ENCODE results near the gene PALLD.
"Not testable (repeated sequence)": the region's sequence is repeated elsewhere in the genome, so short reads cannot be mapped to it uniquely, and the experiment has no call there.

Gene PALLD

DNA sequence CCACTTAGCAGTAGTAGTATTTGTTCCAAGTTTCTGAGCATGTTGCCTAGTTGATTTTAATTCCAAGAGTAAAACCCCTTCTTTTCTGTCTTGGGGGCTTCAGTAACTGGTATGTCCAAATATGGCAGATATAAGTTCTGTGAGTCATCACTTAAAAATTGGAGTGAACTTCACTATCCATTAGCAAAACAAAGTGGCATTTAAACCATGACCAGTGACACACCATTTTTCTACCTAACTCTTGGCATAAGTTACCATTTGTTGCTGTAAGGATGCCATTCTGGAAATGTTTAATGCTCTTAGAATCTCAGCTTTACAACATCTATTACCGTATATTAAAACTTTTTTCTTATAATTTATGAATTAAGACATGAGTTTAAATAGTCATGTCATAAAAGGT, 411.2 kb downstream of the PALLD start:
- peak; percentile 64 for DNase-seq (ENCODE audit: low spot score)

DNA sequence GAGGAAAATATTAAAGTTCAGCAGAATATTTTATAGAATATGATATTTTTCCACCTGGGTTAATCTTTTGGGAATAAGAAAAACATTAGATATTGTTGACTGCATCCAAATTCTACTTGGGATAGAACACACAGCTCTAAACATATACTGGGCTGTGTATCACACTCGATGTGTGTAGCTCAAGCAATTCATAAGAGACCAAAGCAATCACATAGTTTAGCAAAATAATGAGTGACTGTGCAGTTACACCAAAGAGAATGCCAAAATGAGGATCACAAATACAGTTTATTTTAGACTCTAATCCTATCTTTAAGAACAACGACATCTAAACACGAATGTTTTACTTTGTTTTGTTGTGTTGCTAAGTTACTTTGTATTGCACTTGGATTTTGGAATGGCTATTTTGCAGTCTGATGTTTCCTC, 412.0 kb downstream of the PALLD start:
- DNase-seq (ENCODE audit: low spot score), result no peak

DNA sequence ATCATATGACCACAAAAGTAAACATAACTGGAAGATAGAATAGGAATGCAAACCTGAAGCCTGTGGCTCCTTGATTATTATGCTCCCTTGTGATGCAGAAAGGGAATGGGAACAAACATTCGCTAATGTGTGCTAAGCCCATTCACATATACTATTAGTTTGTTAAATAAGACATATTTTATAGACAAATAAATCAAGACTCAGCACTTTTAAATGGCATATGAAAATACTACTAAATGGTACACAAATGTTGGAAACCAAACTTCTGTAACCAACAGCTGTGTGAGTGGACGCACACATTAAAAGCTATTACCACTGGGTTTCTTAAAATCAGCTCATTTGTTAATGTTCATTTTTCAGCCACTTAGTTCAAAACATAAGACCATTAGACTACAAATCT, 417.2 kb downstream of the PALLD start:
- no peak for DNase-seq (ENCODE audit: low spot score)

DNA sequence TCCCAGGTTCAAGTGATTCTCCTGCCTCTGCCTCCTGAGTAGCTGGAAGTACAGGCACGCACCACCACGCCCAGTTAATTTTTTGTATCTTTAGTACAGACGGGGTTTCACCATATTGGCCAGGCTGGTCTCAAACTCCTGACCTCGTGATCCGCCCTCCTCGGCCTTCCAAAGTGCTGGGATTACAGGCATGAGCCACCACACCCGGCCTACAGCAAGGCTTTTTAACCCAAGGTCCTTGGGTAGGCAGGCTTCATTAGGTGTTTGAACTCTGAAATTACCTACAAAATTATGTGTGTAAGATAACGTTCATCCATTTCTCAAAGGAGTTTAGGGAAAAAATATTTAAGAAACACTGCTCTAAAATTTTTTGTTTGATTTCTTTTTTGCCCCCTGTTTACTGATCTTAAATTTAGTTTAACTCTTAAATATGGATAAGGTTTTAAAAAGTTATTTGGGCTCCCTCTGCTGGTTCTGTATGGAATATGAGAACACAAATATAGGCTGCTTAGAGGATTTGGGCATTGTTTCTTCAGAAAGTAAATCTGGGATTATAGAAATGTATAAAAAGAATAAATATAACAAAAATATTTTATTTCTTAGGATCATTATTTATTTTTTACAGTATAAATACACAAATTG, 420.4 kb downstream of the PALLD start:
- peak; percentile 75 for DNase-seq (ENCODE audit: low spot score)

DNA sequence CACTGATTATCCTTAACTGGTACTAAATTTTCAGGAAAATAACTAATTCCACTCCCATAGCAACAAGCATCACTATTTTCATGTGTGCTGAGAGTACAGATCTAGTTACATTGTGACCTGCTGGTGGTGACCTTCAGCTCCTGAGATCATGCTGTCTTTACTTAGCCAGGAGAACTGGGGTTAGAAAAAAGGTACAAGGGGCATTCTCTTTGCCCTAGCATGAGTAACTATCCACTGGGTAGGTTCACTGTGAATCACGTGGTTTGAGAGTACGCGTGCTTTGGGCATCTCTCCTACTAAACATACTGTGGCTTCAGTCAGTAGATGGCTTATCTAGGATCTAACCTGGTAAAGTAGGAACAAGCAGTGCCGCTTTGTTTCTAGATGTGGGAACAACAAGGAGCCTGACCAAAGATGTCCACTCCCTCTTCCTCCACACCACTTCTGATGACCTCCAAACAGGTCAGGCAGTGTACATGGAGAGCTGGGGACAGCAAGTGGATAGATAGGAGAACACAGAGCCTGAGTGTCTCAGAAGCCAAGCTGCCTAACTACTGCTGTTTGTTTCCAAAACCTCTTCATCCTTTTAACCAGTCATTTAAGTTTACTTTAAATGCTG, 423.0 kb downstream of the PALLD start:
- no peak for DNase-seq (ENCODE audit: low spot score)

DNA sequence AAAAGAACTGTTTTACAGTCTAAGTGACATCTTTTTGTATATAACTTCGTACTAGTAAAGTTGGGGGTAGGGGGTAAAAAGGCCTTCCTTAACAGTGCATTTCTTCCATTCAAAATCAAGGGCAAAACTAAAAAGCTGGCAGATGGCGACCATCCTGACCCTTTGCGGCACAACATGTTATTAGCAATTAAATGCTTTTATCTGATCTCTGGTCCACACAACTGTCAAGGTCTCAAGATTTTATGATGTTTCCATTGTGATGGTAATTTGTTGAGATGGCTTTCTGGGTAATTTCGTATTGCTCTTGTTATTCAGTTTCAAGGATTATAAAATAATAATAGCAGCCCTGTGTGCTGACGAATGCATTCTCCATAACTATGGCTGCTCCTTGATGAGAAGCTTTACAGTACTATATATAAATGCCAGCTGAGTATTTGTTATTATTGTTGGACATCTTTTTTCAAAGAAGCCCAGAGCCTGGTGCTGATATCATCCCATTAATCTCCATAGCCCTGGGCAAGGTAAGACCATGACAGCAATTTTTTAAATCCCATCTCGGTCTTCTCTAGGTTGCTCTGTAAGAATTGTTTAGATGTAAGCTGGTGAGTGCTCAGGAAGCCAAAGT, 423.7 kb downstream of the PALLD start:
- DNase-seq (ENCODE audit: low spot score), result no peak

DNA sequence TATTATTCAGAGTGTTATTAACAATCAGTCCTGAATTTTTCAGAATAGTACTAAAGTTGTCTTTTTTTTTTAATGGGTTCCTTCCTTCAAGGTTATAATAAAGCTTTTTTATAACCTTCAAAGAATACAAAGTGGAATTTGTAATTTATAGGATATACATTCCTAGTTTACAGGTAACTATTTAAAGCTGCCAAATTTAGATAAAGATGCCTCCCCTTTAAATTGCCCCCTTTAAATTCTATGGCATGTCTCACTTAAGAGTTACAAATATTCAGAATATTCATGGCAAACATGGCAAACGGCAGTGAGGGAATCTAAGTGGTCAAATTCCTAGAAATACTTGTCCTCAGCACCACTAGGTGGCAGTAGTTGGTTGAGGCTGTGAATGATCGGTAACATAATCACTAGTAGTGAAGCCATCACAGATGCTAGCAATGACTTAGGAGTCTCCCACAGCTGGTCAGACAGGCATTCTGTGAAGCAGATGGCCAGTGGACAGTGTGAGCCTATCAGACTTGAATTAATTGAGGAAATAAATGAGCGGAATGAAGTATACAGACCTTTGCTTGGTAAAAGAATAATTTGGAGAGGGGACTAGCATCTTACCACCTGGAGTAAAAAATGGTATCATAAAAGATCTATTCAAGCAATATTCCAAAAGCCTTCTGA, 426.8 kb downstream of the PALLD start:
- DNase-seq (ENCODE audit: low spot score), result peak; percentile 89

DNA sequence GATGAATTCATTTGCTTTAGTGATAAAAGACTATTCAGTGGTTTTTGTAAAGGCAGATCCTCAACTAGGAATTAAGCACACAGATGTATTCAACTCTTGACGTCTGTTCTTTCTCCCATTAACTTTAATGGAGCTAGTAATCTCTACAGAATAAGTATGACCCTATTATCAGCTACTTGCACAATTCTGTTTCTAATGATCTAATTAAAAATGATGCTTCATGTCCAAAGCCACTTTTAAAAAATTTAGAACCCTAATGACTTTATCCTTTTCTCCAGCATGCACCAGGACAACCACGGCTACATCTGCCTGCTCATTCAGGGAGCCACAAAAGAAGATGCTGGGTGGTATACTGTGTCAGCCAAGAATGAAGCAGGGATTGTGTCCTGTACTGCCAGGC, 427.8 kb downstream of the PALLD start:
- no peak for DNase-seq (ENCODE audit: low spot score)

DNA sequence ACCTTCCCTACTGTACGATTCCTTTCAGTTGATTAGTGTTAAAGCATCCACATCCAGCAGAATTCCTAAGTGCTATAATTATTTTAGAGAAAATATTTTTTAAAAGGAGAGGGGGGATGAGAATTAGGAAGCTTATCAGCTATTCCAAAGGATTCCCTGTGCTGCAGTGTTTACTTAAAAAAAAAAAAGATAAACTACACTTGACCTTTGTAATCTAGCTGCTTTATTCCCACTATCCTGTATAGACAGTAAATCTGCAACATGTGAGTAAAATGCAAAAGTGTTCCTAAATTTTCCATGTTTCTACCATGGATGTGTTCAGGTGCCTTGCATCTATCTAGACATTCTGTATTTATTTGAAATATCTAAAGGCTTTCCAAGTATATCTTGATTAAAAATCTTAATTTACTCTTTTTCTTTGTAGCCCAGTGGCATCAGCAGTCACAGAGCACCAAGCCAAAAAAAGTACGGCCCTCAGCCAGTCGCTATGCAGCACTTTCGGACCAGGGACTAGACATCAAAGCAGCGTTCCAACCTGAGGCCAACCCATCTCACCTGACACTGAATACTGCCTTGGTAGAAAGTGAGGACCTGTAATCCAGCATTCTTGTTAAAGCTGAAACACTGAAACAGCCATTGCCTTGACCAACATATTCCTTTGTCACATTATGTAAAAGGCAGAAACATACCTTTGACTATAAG, 429.1 kb downstream of the PALLD start:
- no peak for DNase-seq (ENCODE audit: low spot score)

DNA sequence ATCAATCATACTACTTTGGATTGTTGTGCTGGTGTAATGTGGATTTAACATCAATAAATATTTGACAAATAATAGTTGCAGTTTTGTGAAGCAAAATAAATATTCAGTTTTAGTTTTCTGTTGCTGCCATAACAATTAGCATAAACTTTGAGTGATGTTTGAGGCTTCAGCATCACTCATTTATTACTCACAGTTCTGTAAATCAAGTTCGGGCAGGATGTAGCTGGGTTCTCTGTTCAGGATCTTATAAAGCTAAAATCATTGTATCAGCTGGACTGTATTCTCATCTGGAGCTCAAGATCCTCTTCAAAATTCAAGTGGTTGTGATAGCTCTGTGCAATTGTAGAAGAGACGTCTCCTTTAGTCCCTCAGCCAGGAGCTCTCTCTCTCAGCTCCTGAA, 431.5 kb downstream of the PALLD start:
- DNase-seq (ENCODE audit: low spot score), result no peak

DNA sequence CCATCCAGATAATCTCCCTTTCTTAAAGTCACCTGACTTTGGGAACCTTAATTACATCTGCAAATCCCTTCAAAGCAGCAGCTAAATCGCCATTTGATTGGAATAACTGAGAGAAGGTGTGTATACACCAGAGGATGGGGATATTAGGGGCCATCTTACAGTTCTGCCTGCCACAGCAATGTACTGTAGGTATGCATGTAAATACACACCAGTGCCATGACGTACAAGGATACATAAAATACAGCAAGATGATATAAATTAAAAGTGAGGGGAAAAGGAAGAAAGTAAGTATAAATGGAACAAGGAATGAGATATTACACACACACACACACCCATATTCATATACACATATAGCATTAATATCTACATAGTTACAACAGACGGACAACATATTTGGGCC, 432.0 kb downstream of the PALLD start:
- DNase-seq (ENCODE audit: low spot score), result no peak

DNA sequence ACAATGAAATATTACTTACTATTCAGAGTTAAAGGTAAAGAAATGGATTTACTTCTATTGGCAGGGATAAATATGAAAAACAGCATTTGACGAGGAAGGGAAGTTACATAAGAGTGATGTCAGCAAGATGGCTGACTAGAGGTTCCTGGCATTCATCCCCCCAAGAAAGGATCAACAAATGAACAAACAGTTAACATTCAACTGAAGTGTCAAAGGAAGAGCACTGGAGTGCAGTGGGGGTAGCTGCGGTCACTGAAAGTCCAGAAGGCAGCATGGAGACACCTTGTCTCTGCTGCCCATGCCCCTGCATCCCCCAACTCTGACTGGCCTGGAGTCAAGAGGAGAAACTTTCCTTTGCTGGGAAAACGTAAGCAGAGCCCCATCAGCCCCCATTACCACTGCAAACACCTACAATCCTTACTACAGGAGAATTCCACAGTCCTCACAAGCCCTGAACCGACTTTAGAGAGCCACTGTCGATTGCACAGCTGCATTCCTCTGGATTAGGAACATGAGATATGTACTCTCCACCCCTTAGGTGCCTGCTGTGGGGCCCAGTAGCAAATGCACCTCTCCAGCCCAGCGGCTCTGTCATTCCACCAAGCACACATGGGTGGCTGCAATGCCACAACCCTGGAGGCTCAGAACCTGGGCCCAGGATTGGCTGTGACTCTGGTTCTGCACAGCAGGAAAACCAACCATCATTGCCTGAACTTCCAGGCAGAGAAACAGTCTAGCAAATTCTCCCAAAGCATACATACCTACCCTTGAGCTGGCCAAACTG, 433.8 kb downstream of the PALLD start:
- DNase-seq (ENCODE audit: low spot score), result no peak

DNA sequence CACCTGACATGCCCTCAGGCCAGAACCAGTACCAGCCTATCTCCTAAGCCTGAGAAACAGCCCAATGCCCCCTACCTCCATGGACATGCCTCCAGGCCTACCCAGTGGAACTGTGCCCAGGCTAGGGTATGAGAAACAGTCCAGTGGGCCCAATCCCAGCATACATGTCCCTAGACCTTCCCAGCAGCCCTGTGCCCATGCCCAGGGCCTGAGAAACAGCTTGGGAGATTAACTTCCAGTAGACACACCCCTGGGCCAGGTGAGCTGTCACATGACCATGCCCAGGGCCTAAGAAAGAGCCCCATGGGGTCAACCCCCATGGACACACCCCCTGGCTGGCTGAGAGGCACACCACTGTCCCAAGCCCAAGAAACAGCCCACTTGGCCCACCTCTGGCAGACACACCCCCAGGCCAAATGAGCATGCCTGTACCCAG, 434.4 kb downstream of the PALLD start:
- DNase-seq (ENCODE audit: low spot score), result no peak

DNA sequence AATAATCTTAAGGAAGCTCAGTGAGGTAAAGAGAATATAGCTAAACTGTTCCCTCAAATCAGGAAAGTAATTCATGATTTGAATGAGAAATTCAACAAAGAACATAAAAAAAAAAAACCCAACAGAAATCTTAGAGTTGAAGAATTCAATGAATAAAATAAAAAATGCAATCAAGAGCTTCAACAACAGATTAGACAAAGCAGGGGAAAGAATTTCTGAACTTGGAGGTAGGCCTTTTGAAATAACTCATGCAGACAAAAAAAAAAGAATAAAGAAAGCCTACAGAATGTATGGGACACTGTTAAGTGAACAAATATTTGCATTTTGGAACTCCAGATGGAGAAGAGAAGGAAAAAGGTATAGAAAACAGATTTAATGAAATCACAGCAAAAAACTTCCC, 435.3 kb downstream of the PALLD start:
- no peak for DNase-seq (ENCODE audit: low spot score)

DNA sequence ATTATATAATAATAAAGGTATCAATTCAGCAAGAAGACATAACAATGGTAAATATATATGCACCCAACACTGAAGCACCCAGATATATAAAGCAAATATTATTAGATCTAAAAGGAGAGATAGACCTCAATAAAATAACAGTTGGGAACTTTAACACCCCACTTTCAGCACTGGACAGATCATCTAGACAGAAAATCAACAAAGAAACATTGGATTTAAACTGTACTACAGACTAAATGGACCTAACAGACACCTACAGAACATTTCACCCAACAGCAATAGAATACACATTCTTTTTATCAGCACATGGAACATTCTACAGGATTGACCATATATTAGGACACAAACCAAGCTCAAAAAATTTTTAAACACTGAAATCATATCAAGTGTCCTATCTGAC, 436.6 kb downstream of the PALLD start:
- DNase-seq (ENCODE audit: low spot score), result no peak

DNA sequence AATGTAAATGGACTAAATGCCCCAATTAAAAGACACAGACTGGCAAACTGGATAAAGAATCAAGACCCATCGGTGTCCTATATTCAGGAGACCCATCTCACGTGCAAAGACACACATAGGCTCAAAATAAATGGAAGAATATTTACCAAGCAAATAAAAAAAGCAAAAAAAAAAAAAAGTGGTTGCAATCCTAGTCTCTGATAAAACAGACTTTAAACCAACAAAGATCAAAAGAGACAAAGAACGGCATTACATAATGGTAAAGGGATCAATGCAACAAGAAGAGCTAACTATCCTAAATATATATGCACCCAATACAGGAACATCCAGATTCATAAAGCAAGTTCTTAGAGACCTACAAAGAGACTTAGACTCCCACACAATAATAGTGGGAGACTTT, 440.6 kb downstream of the PALLD start:
- not testable (repeated sequence) for DNase-seq (ENCODE audit: low spot score)

DNA sequence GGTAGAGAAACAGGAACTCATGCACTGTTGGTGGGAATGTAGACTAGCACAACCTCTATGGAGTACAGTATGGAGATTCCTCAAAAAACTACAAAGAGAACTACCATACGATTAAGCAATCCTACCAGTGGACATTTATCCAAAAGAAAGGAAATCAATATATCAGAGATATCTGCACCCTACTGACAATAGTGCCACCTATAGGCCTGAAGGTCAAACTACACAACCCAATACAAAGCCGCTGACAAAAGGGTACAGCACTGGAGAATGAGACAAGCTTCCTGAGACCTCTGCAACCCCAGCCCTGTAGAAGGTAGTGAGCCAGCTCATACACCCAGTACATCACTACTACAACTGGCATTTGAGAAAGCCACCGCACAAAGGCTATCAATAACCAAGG, 446.1 kb downstream of the PALLD start:
- no peak for DNase-seq (ENCODE audit: low spot score)

DNA sequence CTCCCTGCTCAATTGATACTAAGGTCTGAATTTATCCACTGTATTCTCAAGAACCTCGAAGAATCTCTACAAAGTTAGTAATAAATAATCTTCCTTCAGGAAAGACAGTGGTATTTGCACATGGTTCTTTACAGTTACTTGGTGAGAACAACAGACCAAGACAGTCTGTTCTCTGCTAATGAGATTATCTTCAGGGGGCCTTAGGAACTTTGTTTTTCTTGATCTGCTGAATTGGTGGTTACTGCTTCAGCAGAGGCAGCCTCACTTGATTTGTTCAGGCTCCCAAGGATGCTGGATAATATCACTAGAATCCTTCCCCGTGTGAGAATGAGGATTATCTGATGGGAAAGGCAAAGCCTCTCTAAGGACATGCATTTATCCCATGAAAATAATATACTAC, 448.4 kb downstream of the PALLD start:
- no peak for DNase-seq (ENCODE audit: low spot score)

DNA sequence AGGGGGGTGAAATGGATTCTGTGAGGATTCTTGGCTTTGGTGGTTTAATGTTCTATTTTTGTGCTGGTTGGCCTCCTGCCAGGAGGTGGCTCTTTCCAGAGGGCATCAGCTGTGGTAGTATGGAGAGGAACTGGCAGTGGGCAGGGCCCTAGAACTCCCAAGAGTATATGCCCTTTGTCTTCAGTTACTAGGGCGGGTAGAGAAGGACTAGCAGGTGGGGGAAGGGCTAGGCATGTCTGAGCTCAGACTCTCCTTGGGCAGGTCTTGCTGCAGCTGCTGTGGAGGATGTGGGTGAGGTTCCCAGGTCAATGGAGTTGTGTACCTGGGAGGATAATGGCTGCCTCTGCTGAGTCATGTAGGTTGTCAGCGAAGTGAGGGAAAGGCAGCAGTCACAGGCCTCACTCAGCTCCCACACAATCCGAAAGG, 456.0 kb downstream of the PALLD start:
- not testable (repeated sequence) for DNase-seq (ENCODE audit: low spot score)

DNA sequence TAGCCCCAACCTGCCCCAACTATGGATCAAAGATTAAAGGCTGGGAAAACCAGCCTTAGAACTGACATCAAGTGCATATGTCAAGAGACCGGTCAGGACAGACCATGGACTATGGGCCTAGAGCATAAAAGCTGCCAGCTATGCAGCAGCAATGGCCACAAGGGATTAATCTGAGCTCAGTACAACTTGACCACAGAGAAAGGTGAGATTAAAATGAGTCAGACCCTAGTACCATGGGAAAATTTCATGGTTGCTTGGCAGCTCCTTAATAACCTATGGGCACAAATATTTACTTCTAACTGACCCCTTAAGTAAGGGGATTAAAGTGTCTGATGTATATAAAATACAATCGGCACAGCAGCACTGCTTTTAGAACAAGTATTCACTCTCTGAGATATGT, 458.8 kb downstream of the PALLD start:
- DNase-seq (ENCODE audit: low spot score), result no peak

DNA sequence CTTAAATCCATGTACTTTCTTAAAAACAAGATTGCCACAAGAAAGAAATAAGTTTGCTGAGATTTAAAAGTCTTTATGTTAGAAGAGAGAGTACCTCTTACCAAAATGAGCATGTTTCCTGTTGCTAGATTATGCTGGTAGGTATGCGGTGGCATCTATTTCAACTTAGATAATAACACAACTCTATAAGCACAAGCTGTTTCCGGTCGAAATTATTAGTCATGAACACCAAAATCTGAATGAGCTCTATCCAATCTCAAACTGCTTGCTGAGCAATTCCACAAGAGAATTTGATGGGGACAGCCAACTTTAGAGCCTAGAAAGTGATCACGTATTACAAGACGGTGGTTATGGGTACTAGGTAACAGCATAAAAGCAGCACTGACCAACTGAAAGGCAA, 463.9 kb downstream of the PALLD start:
- no peak for DNase-seq (ENCODE audit: low spot score)

DNA sequence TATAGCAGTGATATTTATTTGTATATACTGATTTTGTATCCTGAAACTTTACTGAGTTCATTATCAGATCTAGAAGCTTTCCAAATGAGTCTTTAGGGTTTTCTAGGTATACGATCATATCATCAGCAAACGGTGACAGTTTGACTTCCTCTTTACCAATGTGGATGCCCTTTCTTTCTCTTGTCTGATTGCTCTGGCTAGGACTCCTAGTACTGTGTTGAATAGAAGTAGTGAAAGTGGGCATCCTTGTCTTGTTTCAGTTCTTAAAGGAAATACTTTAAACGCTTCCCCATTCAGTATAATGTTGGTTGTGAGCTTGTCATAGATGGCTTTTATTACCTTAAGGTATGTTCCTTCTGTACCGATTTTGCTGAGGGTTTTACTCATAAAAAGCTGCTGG, 475.7 kb downstream of the PALLD start:
- DNase-seq (ENCODE audit: low spot score), result no peak

Data from COLO829 (cell line).